Naive thymus-derived CD8-positive, alpha-beta T cell (primary cell): ENCODE data around the gene CCNB1IP1. TPM values are rescaled to one million over a fixed set of nuclear protein-coding genes. Genes with fewer than 3 reads are reported as not detected.
A peak's percentile ranks its signal among the peaks of the same experiment; 100 is the strongest.
"Not testable (repeated sequence)": the region's sequence is repeated elsewhere in the genome, so short reads cannot be mapped to it uniquely, and the experiment has no call there.

ENCODE experiments used
- ATAC-seq, 2 donors: fragments of 150-1000 bp; cut with Tn5 transposase in 1 of 2; sonication (Bioruptor Pico), chemical (Tn5 transposase) in 1 of 2; 1 replicate in 1 of 2; 2 replicates in 1 of 2; pipeline ENCODE4 v1.10.0; 2021; ENCODE audit warnings: mild to moderate bottlenecking in 2 of 2, moderate library complexity in 2 of 2
- POLR2A ChIA-PET: fragments of 350-600 bp; sonication (Branson Sonifier 250); formaldehyde crosslinking; loops from one replicate; lab custom pipeline; 2021; ENCODE audit warnings: antibody characterized with exemption; lab: Charles Lee
- DNase-seq, 10 donors: peaks; one replicate each; pipeline versions ENCODE4 v3.0.0 to v3.0.0-alpha.2; 2020 to 2022
- H3K27ac Mint-ChIP-seq, 10 donors: one replicate each; pipeline ENCODE4 v1.8.0; 2020 to 2022; ENCODE audit warnings: mild to moderate bottlenecking in 10 of 10, mixed read lengths in 10 of 10, moderate library complexity in 4 of 10, inconsistent platforms in 1 of 10
- H3K27me3 Mint-ChIP-seq, 5 donors: one replicate each; pipeline ENCODE4 v1.8.0; 2021 to 2022; ENCODE audit warnings: mixed read lengths in 5 of 5
- H3K36me3 Mint-ChIP-seq, 3 donors: one replicate each; pipeline ENCODE4 v1.8.0; 2020 to 2022; ENCODE audit warnings: mixed read lengths in 3 of 3, mild to moderate bottlenecking in 2 of 3, inconsistent platforms in 1 of 3
- H3K4me1 Mint-ChIP-seq, 4 donors: one replicate each; pipeline ENCODE4 v1.8.0; 2021 to 2022; ENCODE audit warnings: mixed read lengths in 4 of 4
- H3K4me3 Mint-ChIP-seq, 10 donors: one replicate each; pipeline ENCODE4 v1.8.0; 2020 to 2022; ENCODE audit warnings: mild to moderate bottlenecking in 10 of 10, mixed read lengths in 10 of 10, moderate library complexity in 6 of 10, inconsistent platforms in 1 of 10
- H3K9me3 Mint-ChIP-seq, 9 donors: one replicate each; pipeline ENCODE4 v1.8.0; 2020 to 2022; ENCODE audit warnings: mixed read lengths in 9 of 9, mild to moderate bottlenecking in 3 of 9, inconsistent platforms in 1 of 9, moderate library complexity in 1 of 9
- polyA plus RNA-seq, 3 donors: library from polyadenylated mRNA; unstranded; fragments of 300-500 nt; fragmentation: Illumina TruSeq; gene quantifications; one replicate each; pipeline ENCODE4 v1.2.3, GENCODE V29; 2021
- total RNA-seq, 8 experiments: library from RNA in 2 of 8; stranded (reverse) in 2 of 8; gene quantifications; one replicate each; pipeline ENCODE4 v1.2.3 and lab custom pipeline; 2021 to 2026

CCNB1IP1 gene, protein sequence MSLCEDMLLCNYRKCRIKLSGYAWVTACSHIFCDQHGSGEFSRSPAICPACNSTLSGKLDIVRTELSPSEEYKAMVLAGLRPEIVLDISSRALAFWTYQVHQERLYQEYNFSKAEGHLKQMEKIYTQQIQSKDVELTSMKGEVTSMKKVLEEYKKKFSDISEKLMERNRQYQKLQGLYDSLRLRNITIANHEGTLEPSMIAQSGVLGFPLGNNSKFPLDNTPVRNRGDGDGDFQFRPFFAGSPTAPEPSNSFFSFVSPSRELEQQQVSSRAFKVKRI
- 10 to 100 TPM; 26.6 to 28.4 TPM for total RNA-seq
- polyA plus RNA-seq = 10 to 100 TPM; 15.7 to 21.6 (median 18.5) TPM
- total RNA-seq (lab: John Stamatoyannopoulos, UW) = 35.2 to 59.4 (median 49.0) reads per million in 6 experiments

GRCh38 chr14:20332788-20333493, at the start of gene CCNB1IP1:
Gene CCNB1IP1, minus strand, starts transcription at chr14:20333279. Its CDS starts 16,756 bp downstream, at chr14:20316523.
- no peaks in the 10 kb centered on the region for H3K9me3 Mint-ChIP-seq
- DNase-seq (peak in 9 of 10 donors; percentile 34 to 78 (median 64)), ATAC-seq (peak; percentile 97 to 98)
- H3K36me3 Mint-ChIP-seq = no peaks in the 10 kb centered on the region
- peak within 1 kb of the TSS; percentile 88 to 100 (median 97) for H3K4me3 Mint-ChIP-seq
- no peaks in the 10 kb centered on the region for H3K27me3 Mint-ChIP-seq
- POLR2A ChIA-PET = interaction anchor here (1.0 to 2.9 kb wide), 4 partner anchors 9 to 349 kb away, joined by 3 to 23 read pairs (median 7); partner anchors contain the start of gene PARP2
- H3K4me1 Mint-ChIP-seq = peaks cover 3 to 34% (median 33%) of the 10 kb centered on the region in 4 donors
- peak within 1 kb of the TSS; percentile 87 to 96 (median 93) for H3K27ac Mint-ChIP-seq

DNA sequence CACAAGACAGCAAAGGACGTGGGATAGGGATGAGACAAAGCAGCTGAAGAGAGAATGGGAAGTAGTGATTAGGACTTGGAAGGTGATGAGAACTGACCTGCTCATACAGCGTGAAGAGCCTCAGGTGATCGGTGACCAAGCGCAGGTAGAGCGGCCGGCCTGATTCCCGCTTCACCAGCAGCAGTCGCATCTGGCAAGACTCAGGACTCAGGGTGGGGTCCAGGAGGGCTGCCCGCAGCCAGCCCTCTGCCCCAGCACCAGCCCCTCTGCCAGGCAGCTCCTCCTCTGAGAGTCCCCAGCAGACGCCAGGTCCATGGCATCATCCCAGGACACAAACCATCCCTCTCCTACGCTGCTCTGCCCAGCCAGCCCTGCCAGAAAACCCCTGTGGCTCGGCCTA, 49.4 kb upstream of the CCNB1IP1 start:
- Mint-ChIP-seq H3K27me3 (no peaks in the 10 kb centered on the region), H3K27ac (peak overlapping the region in 2 of 10 donors; percentile 65 to 77), H3K36me3 (peaks cover 0 to 92% (median 25%) of the 10 kb centered on the region in 3 donors), H3K9me3 (no peaks in the 10 kb centered on the region), H3K4me3 (no peak overlapping the region), H3K4me1 (peaks cover 0 to 4% (median 0%) of the 10 kb centered on the region in 4 donors)
- ATAC-seq = no peak
- DNase-seq = no peak
- POLR2A ChIA-PET = no interaction called here

GRCh38 chr14:20381341-20381740, 48.3 kb upstream of the CCNB1IP1 start:
- Mint-ChIP-seq H3K9me3 (no peaks in the 10 kb centered on the region), H3K27me3 (no peaks in the 10 kb centered on the region), H3K4me3 (no peak overlapping the region), H3K4me1 (peaks cover 0 to 4% (median 0%) of the 10 kb centered on the region in 4 donors), H3K36me3 (peaks cover 0 to 93% (median 26%) of the 10 kb centered on the region in 3 donors), H3K27ac (peak overlapping the region in 1 of 10 donors; percentile 14)
- ATAC-seq (no peak), DNase-seq (no peak)
- POLR2A ChIA-PET = no interaction called here

- H3K4me3 Mint-ChIP-seq = no peak overlapping the region
- POLR2A ChIA-PET = no interaction called here
- peak overlapping the region in 1 of 10 donors; percentile 27 for H3K27ac Mint-ChIP-seq
- no peaks in the 10 kb centered on the region for H3K9me3 Mint-ChIP-seq
- ATAC-seq (no peak), DNase-seq (no peak)
- H3K36me3 Mint-ChIP-seq = peaks cover 0 to 93% (median 26%) of the 10 kb centered on the region in 3 donors
- no peaks in the 10 kb centered on the region for H3K27me3 Mint-ChIP-seq
- H3K4me1 Mint-ChIP-seq = peaks cover 0 to 5% (median 0%) of the 10 kb centered on the region in 4 donors
Observed at GRCh38 chr14:20380681-20381080, 47.6 kb upstream of the CCNB1IP1 start.

DNA sequence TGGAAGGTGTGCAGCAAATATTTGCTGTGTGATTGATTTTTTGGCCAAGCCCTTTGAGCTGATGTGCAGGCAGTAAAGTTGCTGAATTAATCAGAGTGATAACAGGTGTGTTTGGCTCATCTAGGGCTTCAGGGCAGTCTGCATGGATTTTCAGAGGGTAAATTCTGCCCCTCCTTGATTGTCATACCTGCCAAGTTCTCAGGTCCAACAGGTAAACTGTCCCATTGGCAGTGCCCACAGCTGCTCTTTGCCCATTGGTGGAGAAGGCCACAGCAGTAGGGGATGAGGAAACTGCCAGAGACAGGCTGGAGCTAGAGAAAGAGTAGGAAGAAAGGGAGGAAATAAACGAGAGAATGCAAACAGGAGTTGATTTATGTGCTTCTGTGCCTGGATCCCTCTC, 46.7 kb upstream of the CCNB1IP1 start:
- ATAC-seq (no peak), DNase-seq (no peak)
- POLR2A ChIA-PET = no interaction called here
- Mint-ChIP-seq H3K36me3 (peaks cover 0 to 94% (median 25%) of the 10 kb centered on the region in 3 donors), H3K4me3 (no peak overlapping the region), H3K27ac (peak overlapping the region in 1 of 10 donors; percentile 83), H3K4me1 (peaks cover 0 to 6% (median 0%) of the 10 kb centered on the region in 4 donors), H3K27me3 (no peaks in the 10 kb centered on the region), H3K9me3 (no peaks in the 10 kb centered on the region)

GRCh38 chr14:20377171-20377570, 44.1 kb upstream of the CCNB1IP1 start:
- Mint-ChIP-seq H3K36me3 (peaks cover 0 to 93% (median 20%) of the 10 kb centered on the region in 3 donors), H3K4me3 (no peak overlapping the region), H3K27me3 (no peaks in the 10 kb centered on the region), H3K4me1 (peaks cover 0 to 5% (median 2%) of the 10 kb centered on the region in 4 donors), H3K27ac (peak overlapping the region in 1 of 10 donors; percentile 73), H3K9me3 (no peaks in the 10 kb centered on the region)
- DNase-seq = no peak
- no peak for ATAC-seq
- POLR2A ChIA-PET = interaction anchor here (0.5 kb wide), 1 partner anchor 21 kb away, joined by 4 read pairs; no protein-coding TSS in a partner anchor

GRCh38 chr14:20376071-20376588, 43.1 kb upstream of the CCNB1IP1 start:
- POLR2A ChIA-PET = interaction anchor here (0.8 kb wide), 1 partner anchor 34 kb away, joined by 6 read pairs; no protein-coding TSS in a partner anchor
- Mint-ChIP-seq H3K9me3 (no peaks in the 10 kb centered on the region), H3K27me3 (no peaks in the 10 kb centered on the region), H3K4me1 (peaks cover 0 to 5% (median 2%) of the 10 kb centered on the region in 4 donors), H3K36me3 (peaks cover 6 to 94% (median 25%) of the 10 kb centered on the region in 3 donors), H3K4me3 (no peak overlapping the region), H3K27ac (peak overlapping the region in 2 of 10 donors; percentile 37 to 61)
- no peak for DNase-seq
- no peak for ATAC-seq

DNA sequence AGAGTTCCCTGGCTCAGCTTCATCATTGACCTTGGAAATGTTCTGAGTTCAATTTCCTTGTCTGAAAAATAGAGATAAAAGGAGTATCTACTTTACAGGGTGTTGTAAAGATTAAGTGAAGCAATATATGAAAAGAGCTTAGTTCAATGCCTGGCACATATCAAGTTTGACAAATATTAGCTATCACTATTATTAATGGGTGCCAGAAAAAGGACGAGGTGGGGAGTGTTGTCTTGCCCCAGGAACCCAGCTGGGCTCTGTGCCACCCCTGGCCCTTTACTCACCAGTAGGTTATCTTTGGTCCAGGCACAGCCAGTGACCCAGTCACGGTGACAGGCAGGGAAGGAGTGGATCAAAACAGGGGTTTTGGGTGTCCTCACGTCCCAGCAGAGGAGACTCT, 42.4 kb upstream of the CCNB1IP1 start:
- H3K27ac Mint-ChIP-seq = peak overlapping the region in 5 of 10 donors; percentile 32 to 68 (median 63)
- H3K4me1 Mint-ChIP-seq = peaks cover 0 to 5% (median under 1%) of the 10 kb centered on the region in 4 donors
- POLR2A ChIA-PET = interaction anchor here (0.7 kb wide), 1 partner anchor 9 kb away, joined by 4 read pairs; no protein-coding TSS in a partner anchor
- no peaks in the 10 kb centered on the region for H3K27me3 Mint-ChIP-seq
- no peak for ATAC-seq
- H3K36me3 Mint-ChIP-seq = peaks cover 6 to 94% (median 22%) of the 10 kb centered on the region in 3 donors
- no peak overlapping the region for H3K4me3 Mint-ChIP-seq
- DNase-seq = no peak
- H3K9me3 Mint-ChIP-seq = no peaks in the 10 kb centered on the region

GRCh38 chr14:20372796-20373195, 39.7 kb upstream of the CCNB1IP1 start:
- POLR2A ChIA-PET = no interaction called here
- H3K9me3 Mint-ChIP-seq = no peaks in the 10 kb centered on the region
- peaks cover 0 to 5% (median under 1%) of the 10 kb centered on the region in 4 donors for H3K4me1 Mint-ChIP-seq
- ATAC-seq = no peak
- no peak overlapping the region for H3K4me3 Mint-ChIP-seq
- H3K36me3 Mint-ChIP-seq = peaks cover 6 to 98% (median 31%) of the 10 kb centered on the region in 3 donors
- DNase-seq = no peak
- H3K27ac Mint-ChIP-seq = no peak overlapping the region
- no peaks in the 10 kb centered on the region for H3K27me3 Mint-ChIP-seq

DNA sequence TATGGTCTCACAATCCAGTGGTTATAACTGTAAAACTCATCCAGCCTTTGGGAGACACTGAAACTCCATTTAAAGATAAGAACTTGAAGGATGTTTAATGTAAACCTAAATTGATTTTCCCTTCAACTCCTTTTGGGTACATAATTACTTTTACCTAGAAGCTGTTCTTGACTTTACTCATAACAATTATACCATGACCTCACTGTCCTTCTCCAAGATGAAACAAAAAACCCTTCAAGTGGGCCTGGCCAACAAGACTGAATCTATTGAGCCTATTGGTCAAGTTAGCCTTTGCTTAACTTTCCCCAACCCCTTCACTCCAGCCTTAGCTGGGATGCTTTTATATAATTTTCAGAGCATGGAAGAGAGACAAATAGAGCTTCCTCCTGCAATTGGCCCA, 32.8 kb upstream of the CCNB1IP1 start:
- Mint-ChIP-seq H3K9me3 (no peaks in the 10 kb centered on the region), H3K36me3 (peaks cover 0 to 71% (median 17%) of the 10 kb centered on the region in 3 donors), H3K4me3 (no peak overlapping the region), H3K27ac (peak overlapping the region in 3 of 10 donors; percentile 18 to 41 (median 29)), H3K4me1 (no peaks in the 10 kb centered on the region), H3K27me3 (no peaks in the 10 kb centered on the region)
- POLR2A ChIA-PET = no interaction called here
- ATAC-seq (no peak), DNase-seq (no peak)

DNA sequence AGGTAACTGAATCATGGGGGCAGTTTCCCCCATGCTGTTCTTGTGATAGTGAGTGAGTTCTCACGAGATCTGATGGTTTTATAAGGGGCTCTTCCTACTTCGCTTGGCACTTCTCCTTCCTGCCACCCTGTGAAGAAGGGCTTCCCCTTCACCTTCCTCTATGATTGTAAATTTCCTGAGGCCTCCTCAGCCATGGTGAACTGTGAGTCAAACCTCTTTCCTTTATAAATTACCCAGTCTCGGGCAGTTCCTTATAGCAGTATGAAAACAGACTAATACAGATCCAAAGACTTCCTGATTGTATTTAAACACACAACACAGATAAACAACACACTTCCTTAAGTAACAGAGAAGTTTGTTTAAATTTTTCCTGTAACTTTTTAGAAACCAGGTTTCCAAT, 25.4 kb upstream of the CCNB1IP1 start:
- peak overlapping the region in 6 of 10 donors; percentile 11 to 77 (median 60) for H3K27ac Mint-ChIP-seq
- not testable (repeated sequence) for H3K27me3 Mint-ChIP-seq

DNA sequence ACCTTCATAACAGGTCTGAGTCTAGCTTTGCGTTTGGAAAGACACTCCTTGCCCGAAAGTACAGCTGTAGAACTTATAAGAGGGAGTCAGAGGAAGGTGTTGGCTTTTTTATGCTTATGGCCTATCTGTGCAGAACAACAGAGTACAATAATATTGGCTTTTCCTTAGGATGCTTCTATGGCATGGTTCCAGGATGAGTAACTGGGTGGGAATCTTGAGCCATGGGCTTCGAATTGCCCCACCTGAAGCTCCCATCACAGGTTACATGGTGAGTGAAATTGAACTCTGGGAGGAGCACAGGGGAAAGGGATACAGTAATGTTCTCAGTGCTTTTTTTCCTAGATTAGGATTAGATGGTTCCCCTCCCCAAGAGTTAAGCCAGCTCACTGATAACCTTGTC, 23.3 kb upstream of the CCNB1IP1 start:
- DNase-seq = no peak
- Mint-ChIP-seq H3K27ac (peak overlapping the region in 4 of 10 donors; percentile 5 to 88 (median 21)), H3K27me3 (no peaks in the 10 kb centered on the region), H3K9me3 (no peaks in the 10 kb centered on the region), H3K36me3 (peaks cover 0 to 82% (median 15%) of the 10 kb centered on the region in 3 donors), H3K4me1 (peaks cover 0 to 10% (median under 1%) of the 10 kb centered on the region in 4 donors), H3K4me3 (no peak overlapping the region)
- ATAC-seq = no peak
- POLR2A ChIA-PET = interaction anchor here (0.6 to 1.3 kb wide), 2 partner anchors 10 to 14 kb away, joined by 3 read pairs; no protein-coding TSS in a partner anchor

More for the DNA sequence above, 25.4 kb upstream of the CCNB1IP1 start:
- H3K9me3 Mint-ChIP-seq, H3K4me3 Mint-ChIP-seq, ATAC-seq, DNase-seq, POLR2A ChIA-PET: not testable (repeated sequence)
- Mint-ChIP-seq H3K36me3 (peaks cover 0 to 71% (median 14%) of the 10 kb centered on the region in 3 donors), H3K4me1 (peaks cover 0 to 10% (median under 1%) of the 10 kb centered on the region in 4 donors)
